ENCODE results near the gene TMEM63A. TPM values are rescaled to one million over a fixed set of nuclear protein-coding genes. Genes with fewer than 3 reads are reported as not detected.

The TMEM63A gene
- total and polyA plus RNA-seq, 2 of the 13 experiments (the other 11 are each of a cell fraction or from before 2014, with no cell fraction given), result 23.9 to 53.3 TPM

DNA sequence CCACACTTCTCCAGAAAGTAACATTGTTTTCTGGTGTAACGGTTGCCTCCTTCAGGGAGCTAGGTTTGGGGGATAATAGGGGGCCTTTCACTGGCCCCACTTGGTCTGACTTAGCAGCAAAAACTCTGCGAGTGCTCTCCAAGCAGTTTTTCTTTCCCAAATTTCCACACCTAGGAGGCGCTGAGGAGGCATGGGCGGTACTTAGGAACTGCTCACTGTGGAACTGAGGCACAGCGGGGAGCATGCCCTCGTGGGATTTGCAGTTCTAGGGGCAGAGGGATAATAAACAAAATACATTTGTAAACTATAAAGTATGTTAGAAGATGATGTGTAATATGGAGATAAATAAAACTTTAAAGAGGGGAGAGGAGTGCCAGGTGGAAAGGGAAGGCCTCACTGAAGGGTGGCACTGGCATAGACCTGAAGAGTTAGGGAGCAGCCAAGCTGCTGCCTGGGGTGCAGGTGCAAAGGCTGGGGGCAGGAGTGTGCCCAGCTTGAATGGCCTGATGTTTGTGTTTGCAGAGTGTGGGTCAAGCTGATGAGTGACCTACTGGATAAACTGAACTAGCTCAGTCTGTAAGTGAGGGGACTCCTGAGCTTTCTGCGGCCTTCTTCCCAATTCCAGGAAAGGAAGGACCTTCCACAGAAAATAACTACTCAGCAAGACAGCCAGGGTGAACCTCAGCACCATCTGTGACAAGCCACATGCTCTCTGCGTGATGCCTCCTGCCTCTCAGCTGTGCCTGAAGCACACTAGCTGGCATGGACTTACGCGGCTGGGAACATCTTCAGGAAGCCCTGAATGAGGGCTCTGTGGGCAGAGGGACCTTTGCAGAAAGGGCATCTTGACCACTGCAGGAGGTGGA lies 70.3 kb downstream of the TMEM63A start (continued):
- TF ChIP-seq, protein P1, sequence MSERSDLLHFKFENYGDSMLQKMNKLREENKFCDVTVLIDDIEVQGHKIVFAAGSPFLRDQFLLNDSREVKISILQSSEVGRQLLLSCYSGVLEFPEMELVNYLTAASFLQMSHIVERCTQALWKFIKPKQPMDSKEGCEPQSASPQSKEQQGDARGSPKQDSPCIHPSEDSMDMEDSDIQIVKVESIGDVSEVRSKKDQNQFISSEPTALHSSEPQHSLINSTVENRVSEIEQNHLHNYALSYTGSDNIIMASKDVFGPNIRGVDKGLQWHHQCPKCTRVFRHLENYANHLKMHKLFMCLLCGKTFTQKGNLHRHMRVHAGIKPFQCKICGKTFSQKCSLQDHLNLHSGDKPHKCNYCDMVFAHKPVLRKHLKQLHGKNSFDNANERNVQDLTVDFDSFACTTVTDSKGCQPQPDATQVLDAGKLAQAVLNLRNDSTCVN (CRISPR knock-in tag; IDR thresholded peaks at IDR 0.05; ENCODE audit: borderline replicate concordance), result 0 out of 2 replicates have a peak, but pooled peaks have one; percentile 22
- TF ChIP-seq ZBTB33 (CRISPR knock-in tag; IDR thresholded peaks at IDR 0.05) (0 out of 2 replicates have a peak, but pooled peaks have one; percentile 18), ZNF136 (CRISPR knock-in tag; IDR thresholded peaks at IDR 0.05; ENCODE audit: low read depth) (no peak), PAWR (CRISPR knock-in tag; IDR thresholded peaks at IDR 0.05; ENCODE audit: borderline replicate concordance) (no peak), STAG1 (CRISPR knock-in tag; IDR thresholded peaks at IDR 0.05) (peak; percentile 9; the same call in 1 of the 2 replicates), SRSF1 (optimal IDR thresholded peaks at IDR 0.05; ENCODE audit: low read depth, low read length) (no peak), PHF20 (CRISPR knock-in tag; IDR thresholded peaks at IDR 0.05) (no peak), ZNF333 (CRISPR knock-in tag; IDR thresholded peaks at IDR 0.05; ENCODE audit: borderline replicate concordance) (no peak), ZSCAN30 (CRISPR knock-in tag; IDR thresholded peaks at IDR 0.05) (no peak), HOMEZ (CRISPR knock-in tag; IDR thresholded peaks at IDR 0.05; ENCODE audit: low read depth) (0 out of 2 replicates have a peak, but pooled peaks have one; percentile 7), LCORL (IDR thresholded peaks at IDR 0.05) (no peak), LCORL (CRISPR knock-in tag; IDR thresholded peaks at IDR 0.05) (peak; percentile 33; the same call in 1 of the 2 replicates), PCBP1 (IDR thresholded peaks at IDR 0.05; ENCODE audit: borderline replicate concordance, low read depth, low read length) (no peak), MTF1 (CRISPR knock-in tag; IDR thresholded peaks at IDR 0.05) (no peak)
- TF ChIP-seq, protein P2, sequence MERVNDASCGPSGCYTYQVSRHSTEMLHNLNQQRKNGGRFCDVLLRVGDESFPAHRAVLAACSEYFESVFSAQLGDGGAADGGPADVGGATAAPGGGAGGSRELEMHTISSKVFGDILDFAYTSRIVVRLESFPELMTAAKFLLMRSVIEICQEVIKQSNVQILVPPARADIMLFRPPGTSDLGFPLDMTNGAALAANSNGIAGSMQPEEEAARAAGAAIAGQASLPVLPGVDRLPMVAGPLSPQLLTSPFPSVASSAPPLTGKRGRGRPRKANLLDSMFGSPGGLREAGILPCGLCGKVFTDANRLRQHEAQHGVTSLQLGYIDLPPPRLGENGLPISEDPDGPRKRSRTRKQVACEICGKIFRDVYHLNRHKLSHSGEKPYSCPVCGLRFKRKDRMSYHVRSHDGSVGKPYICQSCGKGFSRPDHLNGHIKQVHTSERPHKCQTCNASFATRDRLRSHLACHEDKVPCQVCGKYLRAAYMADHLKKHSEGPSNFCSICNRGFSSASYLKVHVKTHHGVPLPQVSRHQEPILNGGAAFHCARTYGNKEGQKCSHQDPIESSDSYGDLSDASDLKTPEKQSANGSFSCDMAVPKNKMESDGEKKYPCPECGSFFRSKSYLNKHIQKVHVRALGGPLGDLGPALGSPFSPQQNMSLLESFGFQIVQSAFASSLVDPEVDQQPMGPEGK (CRISPR knock-in tag; IDR thresholded peaks at IDR 0.05), result 0 out of 2 replicates have a peak, but pooled peaks have one; percentile 24
- TF ChIP-seq, protein P3, sequence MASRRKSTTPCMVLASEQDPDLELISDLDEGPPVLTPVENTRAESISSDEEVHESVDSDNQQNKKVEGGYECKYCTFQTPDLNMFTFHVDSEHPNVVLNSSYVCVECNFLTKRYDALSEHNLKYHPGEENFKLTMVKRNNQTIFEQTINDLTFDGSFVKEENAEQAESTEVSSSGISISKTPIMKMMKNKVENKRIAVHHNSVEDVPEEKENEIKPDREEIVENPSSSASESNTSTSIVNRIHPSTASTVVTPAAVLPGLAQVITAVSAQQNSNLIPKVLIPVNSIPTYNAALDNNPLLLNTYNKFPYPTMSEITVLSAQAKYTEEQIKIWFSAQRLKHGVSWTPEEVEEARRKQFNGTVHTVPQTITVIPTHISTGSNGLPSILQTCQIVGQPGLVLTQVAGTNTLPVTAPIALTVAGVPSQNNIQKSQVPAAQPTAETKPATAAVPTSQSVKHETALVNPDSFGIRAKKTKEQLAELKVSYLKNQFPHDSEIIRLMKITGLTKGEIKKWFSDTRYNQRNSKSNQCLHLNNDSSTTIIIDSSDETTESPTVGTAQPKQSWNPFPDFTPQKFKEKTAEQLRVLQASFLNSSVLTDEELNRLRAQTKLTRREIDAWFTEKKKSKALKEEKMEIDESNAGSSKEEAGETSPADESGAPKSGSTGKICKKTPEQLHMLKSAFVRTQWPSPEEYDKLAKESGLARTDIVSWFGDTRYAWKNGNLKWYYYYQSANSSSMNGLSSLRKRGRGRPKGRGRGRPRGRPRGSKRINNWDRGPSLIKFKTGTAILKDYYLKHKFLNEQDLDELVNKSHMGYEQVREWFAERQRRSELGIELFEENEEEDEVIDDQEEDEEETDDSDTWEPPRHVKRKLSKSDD (CRISPR knock-in tag; IDR thresholded peaks at IDR 0.05; ENCODE audit: low read depth), result 0 out of 2 replicates have a peak, but pooled peaks have one; percentile 30
- TF ChIP-seq, protein P4, sequence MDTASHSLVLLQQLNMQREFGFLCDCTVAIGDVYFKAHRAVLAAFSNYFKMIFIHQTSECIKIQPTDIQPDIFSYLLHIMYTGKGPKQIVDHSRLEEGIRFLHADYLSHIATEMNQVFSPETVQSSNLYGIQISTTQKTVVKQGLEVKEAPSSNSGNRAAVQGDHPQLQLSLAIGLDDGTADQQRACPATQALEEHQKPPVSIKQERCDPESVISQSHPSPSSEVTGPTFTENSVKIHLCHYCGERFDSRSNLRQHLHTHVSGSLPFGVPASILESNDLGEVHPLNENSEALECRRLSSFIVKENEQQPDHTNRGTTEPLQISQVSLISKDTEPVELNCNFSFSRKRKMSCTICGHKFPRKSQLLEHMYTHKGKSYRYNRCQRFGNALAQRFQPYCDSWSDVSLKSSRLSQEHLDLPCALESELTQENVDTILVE (CRISPR knock-in tag; IDR thresholded peaks at IDR 0.05), result no peak

All from HepG2 (cell line).